HUES48 (cell line): ENCODE data around the gene PRUNE2.

Experiments used
- H3K27ac ChIP-seq: one replicate; pipeline ENCODE4 v1.7.0; 2013; ENCODE audit warnings: low read depth, low read length, inconsistent platforms
- H3K27me3 ChIP-seq: 2 replicates; pipeline ENCODE4 v1.6.1; 2013; ENCODE audit warnings: mild to moderate bottlenecking, low read length; ENCODE audit not compliant: control insufficient read depth, insufficient read depth
- H3K36me3 ChIP-seq: 2 replicates; pipeline ENCODE4 v1.6.1; 2013; ENCODE audit warnings: low read length; ENCODE audit not compliant: control insufficient read depth, insufficient read depth
- H3K4me1 ChIP-seq: 2 replicates; pipeline ENCODE4 v1.6.1; 2013; ENCODE audit warnings: mild to moderate bottlenecking, low read length; ENCODE audit not compliant: control insufficient read depth, insufficient read depth
- H3K4me3 ChIP-seq: 2 replicates; pipeline ENCODE4 v1.5.1; 2013; ENCODE audit warnings: mild to moderate bottlenecking, low read depth, low read length
- H3K9ac ChIP-seq: 2 replicates; pipeline ENCODE4 v1.6.1; 2013; ENCODE audit warnings: mild to moderate bottlenecking, low read depth, low read length, moderate library complexity
- H3K9me3 ChIP-seq: 2 replicates; pipeline ENCODE4 v1.6.1; 2013; ENCODE audit warnings: low read length; ENCODE audit not compliant: control insufficient read depth, insufficient read depth

Gene PRUNE2

GRCh38 chr9:76583256-76583655, 322.7 kb downstream of the PRUNE2 start:
- Histone ChIP-seq H3K9ac (no peak overlapping the region), H3K27me3 (no peaks in the 10 kb centered on the region), H3K27ac (no peak overlapping the region), H3K36me3 (no peaks in the 10 kb centered on the region), H3K9me3 (no peaks in the 10 kb centered on the region), H3K4me3 (no peak overlapping the region), H3K4me1 (peaks cover 4% of the 10 kb centered on the region; the same call in 1 of the 2 replicates)

GRCh38 chr9:76581731-76582130, 324.2 kb downstream of the PRUNE2 start:
- H3K4me1 ChIP-seq: peaks cover 4% of the 10 kb centered on the region; the same call in 1 of the 2 replicates
- no peak overlapping the region for H3K27ac ChIP-seq
- H3K36me3 ChIP-seq: no peaks in the 10 kb centered on the region
- no peaks in the 10 kb centered on the region for H3K9me3 ChIP-seq
- no peak overlapping the region for H3K9ac ChIP-seq
- no peaks in the 10 kb centered on the region for H3K27me3 ChIP-seq
- no peak overlapping the region for H3K4me3 ChIP-seq

GRCh38 chr9:76580820-76581219, 325.1 kb downstream of the PRUNE2 start:
- Histone ChIP-seq H3K36me3 (no peaks in the 10 kb centered on the region), H3K9ac (no peak overlapping the region), H3K27me3 (no peaks in the 10 kb centered on the region), H3K9me3 (no peaks in the 10 kb centered on the region), H3K4me3 (no peak overlapping the region), H3K4me1 (peaks cover 4% of the 10 kb centered on the region; the same call in 1 of the 2 replicates), H3K27ac (no peak overlapping the region)

- Histone ChIP-seq H3K36me3 (no peaks in the 10 kb centered on the region), H3K4me1 (peaks cover 4% of the 10 kb centered on the region; the same call in 1 of the 2 replicates), H3K27ac (no peak overlapping the region), H3K4me3 (no peak overlapping the region), H3K9ac (no peak overlapping the region), H3K9me3 (no peaks in the 10 kb centered on the region), H3K27me3 (no peaks in the 10 kb centered on the region)
These were observed 325.7 kb downstream of the PRUNE2 start for GRCh38 chr9:76580188-76580587.

GRCh38 chr9:76576344-76576743, 329.6 kb downstream of the PRUNE2 start:
- Histone ChIP-seq H3K27ac (no peak overlapping the region), H3K9ac (no peak overlapping the region)

GRCh38 chr9:76575761-76576160, 330.2 kb downstream of the PRUNE2 start:
- Histone ChIP-seq H3K27me3 (no peaks in the 10 kb centered on the region; the same call in 1 of the 2 replicates), H3K36me3 (no peaks in the 10 kb centered on the region), H3K4me1 (peaks cover 12% of the 10 kb centered on the region; the same call in 1 of the 2 replicates), H3K9me3 (no peaks in the 10 kb centered on the region), H3K9ac (no peak overlapping the region), H3K27ac (no peak overlapping the region), H3K4me3 (no peak overlapping the region)

More at GRCh38 chr9:76576344-76576743, 329.6 kb downstream of the PRUNE2 start:
- Histone ChIP-seq H3K36me3 (no peaks in the 10 kb centered on the region), H3K9me3 (no peaks in the 10 kb centered on the region), H3K4me3 (no peak overlapping the region), H3K4me1 (peaks cover 12% of the 10 kb centered on the region; the same call in 1 of the 2 replicates), H3K27me3 (no peaks in the 10 kb centered on the region; the same call in 1 of the 2 replicates)

- no peaks in the 10 kb centered on the region; the same call in 1 of the 2 replicates for H3K27me3 ChIP-seq
- no peak overlapping the region for H3K9ac ChIP-seq
- H3K9me3 ChIP-seq: no peaks in the 10 kb centered on the region
- no peaks in the 10 kb centered on the region for H3K36me3 ChIP-seq
- H3K4me1 ChIP-seq: peaks cover 7% of the 10 kb centered on the region; the same call in 1 of the 2 replicates
- no peak overlapping the region for H3K4me3 ChIP-seq
- no peak overlapping the region for H3K27ac ChIP-seq
These were observed 331.8 kb downstream of the PRUNE2 start for GRCh38 chr9:76573905-76574760.

GRCh38 chr9:76573408-76573807, 332.5 kb downstream of the PRUNE2 start:
- Histone ChIP-seq H3K27me3 (no peaks in the 10 kb centered on the region; the same call in 1 of the 2 replicates), H3K27ac (no peak overlapping the region), H3K4me1 (peaks cover 7% of the 10 kb centered on the region; the same call in 1 of the 2 replicates), H3K9ac (no peak overlapping the region), H3K36me3 (no peaks in the 10 kb centered on the region), H3K9me3 (no peaks in the 10 kb centered on the region), H3K4me3 (no peak overlapping the region)

- peak overlapping the region; percentile 46; the same call in 1 of the 2 replicates for H3K4me3 ChIP-seq
- peak overlapping the region; percentile 5 for H3K27ac ChIP-seq
- no peak overlapping the region for H3K9ac ChIP-seq
- peaks cover 7% of the 10 kb centered on the region; the same call in 1 of the 2 replicates for H3K4me1 ChIP-seq
- no peaks in the 10 kb centered on the region for H3K9me3 ChIP-seq
- H3K36me3 ChIP-seq: no peaks in the 10 kb centered on the region
- H3K27me3 ChIP-seq: no peaks in the 10 kb centered on the region; the same call in 1 of the 2 replicates
These were observed 333.8 kb downstream of the PRUNE2 start for GRCh38 chr9:76572151-76572550.

- H3K4me1 ChIP-seq: peaks cover 7% of the 10 kb centered on the region; the same call in 1 of the 2 replicates
- H3K9ac ChIP-seq: no peak overlapping the region
- no peaks in the 10 kb centered on the region; the same call in 1 of the 2 replicates for H3K27me3 ChIP-seq
- H3K27ac ChIP-seq: no peak overlapping the region
- no peaks in the 10 kb centered on the region for H3K36me3 ChIP-seq
- peak overlapping the region; percentile 46 for H3K4me3 ChIP-seq
- H3K9me3 ChIP-seq: no peaks in the 10 kb centered on the region
These were observed 334.2 kb downstream of the PRUNE2 start for GRCh38 chr9:76571743-76572146.

GRCh38 chr9:76571288-76571687, 334.6 kb downstream of the PRUNE2 start:
- no peak overlapping the region for H3K27ac ChIP-seq
- H3K4me3 ChIP-seq: peak overlapping the region; percentile 46; the same call in 1 of the 2 replicates
- H3K27me3 ChIP-seq: no peaks in the 10 kb centered on the region; the same call in 1 of the 2 replicates
- no peaks in the 10 kb centered on the region for H3K36me3 ChIP-seq
- peaks cover 7% of the 10 kb centered on the region; the same call in 1 of the 2 replicates for H3K4me1 ChIP-seq
- H3K9me3 ChIP-seq: no peaks in the 10 kb centered on the region
- H3K9ac ChIP-seq: no peak overlapping the region
